GM12872 (cell line): ENCODE measurements around the gene NDFIP1.

Source experiments
- CTCF ChIP-seq: IDR thresholded peaks from 3 replicates; pipeline ENCODE4 v1.5.1; 2011; ENCODE audit warnings: low read depth, mild to moderate bottlenecking, low read length, moderate library complexity; ENCODE audit not compliant: insufficient read depth

Gene NDFIP1

GRCh38 chr5:142070734-142071133, 37.8 kb upstream of the NDFIP1 start:
- no peak for TF ChIP-seq CTCF

- no peak for TF ChIP-seq CTCF
Observed at GRCh38 chr5:142072488-142072887, 36.1 kb upstream of the NDFIP1 start.

- no peak for TF ChIP-seq CTCF
Observed at GRCh38 chr5:142073362-142073988, 35.1 kb upstream of the NDFIP1 start.

GRCh38 chr5:142074006-142074405, 34.6 kb upstream of the NDFIP1 start:
- TF ChIP-seq CTCF: no peak

GRCh38 chr5:142078221-142078620, 30.4 kb upstream of the NDFIP1 start:
- no peak for TF ChIP-seq CTCF

GRCh38 chr5:142078706-142079105, 29.9 kb upstream of the NDFIP1 start:
- no peak for TF ChIP-seq CTCF

GRCh38 chr5:142079306-142079721, 29.3 kb upstream of the NDFIP1 start:
- TF ChIP-seq CTCF: no peak

- TF ChIP-seq CTCF: no peak
Observed at GRCh38 chr5:142080248-142080647, 28.3 kb upstream of the NDFIP1 start.
